SU-DHL-6 (cell line): Measurements from ENCODE around the gene SOSTDC1.
"Not testable (repeated sequence)": the region's sequence is repeated elsewhere in the genome, so short reads cannot be mapped to it uniquely, and the experiment has no call there.

Experiments used
- H2AFZ ChIP-seq: fragments of 200-600 bp; sonication (generic); 2 replicates; pipeline ENCODE4 v1.6.1; 2014; ENCODE audit warnings: low read depth, mild to moderate bottlenecking, moderate library complexity, mixed read lengths, antibody characterized with exemption, low read length; ENCODE audit not compliant: severe bottlenecking
- H3F3A ChIP-seq: fragments of 200-600 bp; shearing (Covaris generic); 2 replicates; pipeline ENCODE4 v1.6.0; 2016; ENCODE audit warnings: antibody characterized with exemption, mild to moderate bottlenecking; ENCODE audit not compliant: insufficient read depth
- H3K27ac ChIP-seq: fragments of 200-600 bp; sonication (generic); 2 replicates; pipeline ENCODE4 v1.5.1; 2016; ENCODE audit warnings: low read depth, mild to moderate bottlenecking, low read length, moderate library complexity, mixed read lengths
- H3K27me3 ChIP-seq: fragments of 200-600 bp; sonication (generic), shearing (Covaris generic); 2 replicates; pipeline ENCODE4 v1.6.0; 2014; ENCODE audit warnings: mild to moderate bottlenecking, low read length
- H3K36me3 ChIP-seq: fragments of 200-600 bp; sonication (generic); 2 replicates; pipeline ENCODE4 v1.6.1; 2014; ENCODE audit warnings: mild to moderate bottlenecking, low read length, mixed read lengths
- H3K4me2 ChIP-seq: fragments of 300-600, 200-600 bp; shearing (Covaris generic), sonication (generic); 2 replicates; pipeline ENCODE4 v1.6.0; 2014; ENCODE audit warnings: low read length, low read depth, mild to moderate bottlenecking; ENCODE audit not compliant: poor library complexity, severe bottlenecking
- H3K4me3 ChIP-seq: fragments of 200-600 bp; sonication (generic); 2 replicates; pipeline ENCODE4 v1.5.1; 2014; ENCODE audit warnings: antibody characterized with exemption, low read length, mild to moderate bottlenecking, mixed read lengths; ENCODE audit not compliant: insufficient read depth, poor library complexity, severe bottlenecking
- H3K79me2 ChIP-seq: fragments of 200-600 bp; sonication (generic); 2 replicates; pipeline ENCODE4 v1.6.1; 2014; ENCODE audit warnings: mild to moderate bottlenecking, low read length, moderate library complexity; ENCODE audit not compliant: insufficient read depth
- H3K9ac ChIP-seq: fragments of 200-600 bp; sonication (generic); 2 replicates; pipeline ENCODE4 v1.7.0; 2014; ENCODE audit warnings: mild to moderate bottlenecking, low read length
- H3K9me2 ChIP-seq: fragments of 200-600 bp; sonication (generic); replicated peaks from 2 replicates; pipeline ENCODE4 v1.6.1; 2014; ENCODE audit warnings: low read length; ENCODE audit not compliant: insufficient read depth
- H3K9me3 ChIP-seq: fragments of 200-600 bp; sonication (generic); 2 replicates; pipeline ENCODE4 v1.6.1; 2014; ENCODE audit warnings: low read length, mixed read lengths; ENCODE audit not compliant: insufficient read depth
- H4K20me1 ChIP-seq: fragments of 200-600 bp; sonication (generic); 2 replicates; pipeline ENCODE4 v1.6.1; 2014; ENCODE audit warnings: low read depth, mild to moderate bottlenecking, antibody characterized with exemption, low read length, moderate library complexity, mixed read lengths
- CTCF ChIP-seq: fragments of 200-600 bp; sonication (generic); IDR thresholded peaks from one replicate; pipeline ENCODE4 v1.5.1; 2017; ENCODE audit warnings: antibody characterized with exemption, mild to moderate bottlenecking, low read length, moderate library complexity; ENCODE audit not compliant: insufficient read depth, poor library complexity, severe bottlenecking
- EZH2phosphoT487 ChIP-seq: fragments of 200-600 bp; sonication (generic), shearing (Covaris generic); conservative IDR thresholded peaks from 2 replicates; pipeline ENCODE4 v1.6.1; 2018; ENCODE audit warnings: mild to moderate bottlenecking, antibody characterized with exemption, low read length, moderate library complexity, mixed read lengths

The SOSTDC1 gene

GRCh38 chr7:16447876-16448275, 17.7 kb downstream of the SOSTDC1 start:
- Histone ChIP-seq H4K20me1 (no peaks in the 10 kb centered on the region; the same call in 1 of the 2 replicates), H3K9ac (no peak overlapping the region), H3K9me2 (no peaks in the 10 kb centered on the region), H3K4me3 (no peak overlapping the region), H3K27me3 (no peaks in the 10 kb centered on the region), H3K4me2 (no peak overlapping the region), H2AFZ (no peak overlapping the region), H3K9me3 (no peaks in the 10 kb centered on the region), H3F3A (no peaks in the 10 kb centered on the region), H3K36me3 (no peaks in the 10 kb centered on the region), H3K79me2 (no peaks in the 10 kb centered on the region), H3K27ac (no peak overlapping the region)
- TF ChIP-seq CTCF, result no peak
- TF ChIP-seq EZH2phosphoT487, result no peak

GRCh38 chr7:16446508-16446907, 19.0 kb downstream of the SOSTDC1 start:
- no peaks in the 10 kb centered on the region for H3F3A ChIP-seq
- H3K9me3 ChIP-seq, result no peaks in the 10 kb centered on the region
- no peaks in the 10 kb centered on the region for H3K27me3 ChIP-seq
- H4K20me1 ChIP-seq, result no peaks in the 10 kb centered on the region; the same call in 1 of the 2 replicates
- no peaks in the 10 kb centered on the region for H3K9me2 ChIP-seq
- no peak overlapping the region for H3K4me3 ChIP-seq
- H3K4me2 ChIP-seq, result no peak overlapping the region
- no peaks in the 10 kb centered on the region for H3K79me2 ChIP-seq
- H3K27ac ChIP-seq, result no peak overlapping the region
- H3K36me3 ChIP-seq, result no peaks in the 10 kb centered on the region
- H2AFZ ChIP-seq, result no peak overlapping the region
- H3K9ac ChIP-seq, result no peak overlapping the region
- TF ChIP-seq EZH2phosphoT487, result no peak
- TF ChIP-seq CTCF, result no peak

- not testable (repeated sequence) for H3F3A ChIP-seq, H3K9me2 ChIP-seq, H4K20me1 ChIP-seq, H3K4me2 ChIP-seq, H3K9me3 ChIP-seq, H3K27me3 ChIP-seq, H3K27ac ChIP-seq, H3K79me2 ChIP-seq, H3K9ac ChIP-seq, H2AFZ ChIP-seq, H3K36me3 ChIP-seq, H3K4me3 ChIP-seq
Measured at GRCh38 chr7:16443871-16444270, 21.7 kb downstream of the SOSTDC1 start.

- TF ChIP-seq CTCF, result no peak
- TF ChIP-seq EZH2phosphoT487, result no peak
- no peak overlapping the region for H3K4me2 ChIP-seq
- no peaks in the 10 kb centered on the region for H3K36me3 ChIP-seq
- H3K79me2 ChIP-seq, result no peaks in the 10 kb centered on the region
- no peaks in the 10 kb centered on the region for H4K20me1 ChIP-seq
- no peaks in the 10 kb centered on the region for H3K27me3 ChIP-seq
- no peak overlapping the region for H3K4me3 ChIP-seq
- no peak overlapping the region for H3K27ac ChIP-seq
- H3K9me2 ChIP-seq, result no peaks in the 10 kb centered on the region
- no peak overlapping the region for H3K9ac ChIP-seq
- H3K9me3 ChIP-seq, result no peaks in the 10 kb centered on the region
- H3F3A ChIP-seq, result no peaks in the 10 kb centered on the region
- no peak overlapping the region for H2AFZ ChIP-seq
Measured at GRCh38 chr7:16438988-16439387, 26.6 kb downstream of the SOSTDC1 start.
